DMS153 treated with DMSO at 0.1 percent for 48 hours (cell line): ENCODE data around the gene BICC1.

ENCODE experiments used
- DNase-seq: peaks from one replicate; lab custom pipeline; 2025; ENCODE audit not compliant: unreplicated experiment; lab: John Stamatoyannopoulos, UW

Gene BICC1

DNA sequence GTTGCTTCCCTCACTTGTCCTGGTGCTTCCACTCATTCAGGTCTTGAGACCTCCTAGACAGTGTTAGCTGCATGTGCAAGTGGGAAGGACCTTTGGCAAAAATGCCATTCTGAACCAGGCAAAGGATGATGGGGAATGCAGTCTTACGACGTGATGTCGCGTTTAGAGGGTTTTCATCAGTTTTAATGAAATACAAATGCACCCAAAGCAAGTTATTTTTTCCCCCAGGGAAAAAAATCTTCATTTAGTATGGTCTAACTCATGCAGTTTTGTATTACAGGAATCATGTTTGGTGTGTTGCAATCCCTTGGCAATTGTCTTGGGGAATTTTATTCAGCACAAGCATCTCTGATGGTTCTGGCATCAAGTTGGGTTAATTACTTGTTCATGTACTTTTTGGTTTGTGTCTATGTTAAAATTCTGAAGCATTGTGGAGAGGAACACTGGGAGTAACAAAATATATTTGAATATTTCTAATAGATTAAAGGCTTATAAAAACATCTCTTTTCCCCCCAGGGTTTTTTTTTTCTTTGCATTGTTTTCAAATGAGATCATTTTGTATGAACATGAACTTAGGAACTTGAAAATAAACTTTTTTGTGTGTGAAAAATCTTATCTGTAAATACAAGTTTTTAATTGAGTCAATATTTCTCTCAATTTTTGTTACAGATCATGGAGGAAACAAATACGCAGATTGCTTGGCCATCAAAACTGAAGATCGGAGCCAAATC, 188.9 kb downstream of the BICC1 start:
- DNase-seq = no peak

DNA sequence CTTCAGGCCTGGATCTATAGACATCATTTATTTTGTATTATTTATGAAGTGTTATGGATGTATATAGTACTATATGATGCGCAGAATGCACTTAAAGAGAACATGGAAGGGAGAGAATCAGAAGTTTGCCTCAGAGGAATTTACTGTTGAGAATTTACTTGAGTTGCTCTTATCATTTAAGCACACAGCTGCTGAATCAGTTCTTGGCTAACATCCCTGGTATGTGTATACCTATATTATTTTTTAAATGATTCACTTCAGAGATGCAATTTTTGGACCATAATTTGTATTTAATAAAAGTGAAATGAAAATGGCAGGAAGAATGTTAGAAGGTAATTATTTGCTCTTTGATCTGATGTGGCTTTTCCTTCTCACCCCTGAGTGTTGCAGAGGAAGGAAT, 191.6 kb downstream of the BICC1 start:
- no peak for DNase-seq

DNA sequence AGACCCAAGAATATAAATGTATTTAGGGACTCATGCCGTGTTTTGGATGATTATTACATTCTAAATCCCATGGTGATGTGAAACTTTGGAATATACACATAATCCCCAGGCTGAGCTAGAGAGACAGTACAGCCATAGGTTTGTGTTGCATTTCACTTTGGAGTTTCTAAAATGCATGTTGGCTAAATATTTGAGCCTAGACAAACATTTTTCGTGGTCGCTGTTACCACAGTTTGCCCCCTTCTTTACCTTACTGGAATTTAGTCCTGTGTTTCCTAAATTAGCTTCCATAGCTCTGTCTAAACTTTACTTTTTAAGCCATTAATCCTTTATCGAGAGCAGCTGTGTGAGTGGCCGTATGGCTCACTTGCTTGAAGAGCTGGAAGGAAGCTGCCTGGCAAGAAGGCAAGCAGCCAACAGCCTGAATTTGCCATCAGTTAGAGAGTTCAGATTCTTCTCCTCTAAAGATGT, 192.0 kb downstream of the BICC1 start:
- no peak for DNase-seq

DNA sequence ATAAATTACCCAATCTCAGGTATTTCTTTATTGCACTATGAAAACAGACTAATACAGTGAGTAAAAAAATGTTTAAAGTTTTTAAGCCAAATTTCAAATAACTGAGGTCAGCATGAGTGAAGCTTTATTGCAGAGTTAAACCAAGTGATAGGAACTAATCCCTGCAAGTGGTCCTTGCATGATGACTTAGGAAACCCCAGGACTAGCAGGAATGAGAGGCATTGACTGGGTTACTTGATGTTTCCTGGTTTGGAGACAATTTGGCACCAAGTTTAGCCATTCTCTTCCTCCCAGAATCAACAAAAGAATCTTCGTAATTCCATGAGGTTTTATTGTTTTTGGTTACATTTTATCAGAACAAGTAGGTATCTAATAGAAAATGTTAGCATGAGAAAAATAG, 194.2 kb downstream of the BICC1 start:
- DNase-seq = no peak

DNA sequence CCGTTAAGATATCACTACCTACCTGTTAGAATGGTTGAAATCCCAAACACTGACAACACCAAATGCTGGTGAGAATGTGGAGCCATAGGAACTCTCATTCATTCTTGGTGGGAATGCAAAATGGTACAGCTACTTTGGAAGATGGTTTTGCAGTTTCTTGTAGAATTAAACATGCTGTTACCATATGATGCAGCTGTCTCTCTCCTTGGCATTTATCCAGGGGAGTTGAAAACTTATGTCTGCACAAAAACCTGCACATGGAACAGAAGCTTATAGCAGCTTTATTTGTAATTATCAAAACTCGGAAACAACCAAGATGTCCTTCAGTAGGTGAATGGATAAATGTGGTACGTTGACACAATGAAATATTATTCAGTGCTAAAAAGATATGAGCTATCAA, 199.5 kb downstream of the BICC1 start:
- no peak for DNase-seq

DNA sequence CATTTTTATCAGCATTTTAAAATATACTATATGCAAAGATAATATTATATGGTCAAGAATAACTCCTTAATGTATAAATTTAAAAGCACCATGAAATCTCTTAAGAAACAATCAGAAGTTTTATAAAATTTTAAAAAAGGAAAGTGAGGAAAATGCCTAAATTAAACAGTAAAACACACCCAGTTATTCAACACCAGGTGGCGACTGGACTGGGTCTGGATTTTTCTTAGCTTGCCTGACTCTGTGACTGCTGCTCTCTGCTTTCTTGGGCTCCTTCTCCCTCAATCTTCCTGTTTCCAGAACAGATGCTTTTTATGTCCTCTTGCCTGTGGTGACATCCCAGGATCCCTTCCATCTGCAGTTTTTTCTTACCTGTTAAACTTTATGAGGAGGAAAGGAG, 200.3 kb downstream of the BICC1 start:
- DNase-seq = no peak

DNA sequence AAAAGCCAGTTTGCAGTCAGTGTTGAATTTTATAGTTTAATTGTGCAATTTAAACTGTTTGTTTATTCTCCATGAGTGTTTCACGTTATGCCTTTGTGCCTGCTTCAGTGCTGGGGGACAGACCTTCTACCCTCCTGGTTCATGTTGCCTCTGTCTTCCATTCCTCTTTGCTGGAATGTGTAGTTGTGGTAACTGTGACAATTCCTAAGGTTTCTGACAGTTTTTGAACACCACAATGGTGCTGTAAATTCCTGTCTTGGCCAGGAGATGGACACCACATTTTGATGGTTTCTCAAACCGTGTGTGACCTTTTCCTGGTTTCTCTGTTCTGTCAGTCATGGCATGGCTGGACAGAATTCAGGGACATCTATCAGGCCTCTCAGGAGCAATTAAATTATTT, 201.7 kb downstream of the BICC1 start:
- no peak for DNase-seq

DNA sequence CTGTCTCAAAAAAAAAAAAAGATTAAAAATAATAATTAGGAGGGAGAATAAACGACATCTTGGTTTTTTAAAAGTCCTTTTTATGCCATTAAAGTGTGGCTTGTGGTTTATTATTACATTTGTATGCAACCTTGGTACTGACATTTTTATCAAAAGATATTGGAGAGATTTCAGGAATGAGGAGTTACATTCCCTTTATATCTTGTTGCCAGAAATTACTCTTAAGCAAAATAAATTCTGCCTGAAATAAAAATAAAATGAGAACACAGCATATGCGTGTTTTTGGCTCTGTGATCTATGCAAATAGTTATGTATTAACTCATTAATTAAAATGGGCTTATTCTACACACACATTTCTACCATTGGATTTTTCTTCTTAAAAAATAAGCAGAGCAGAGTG, 202.4 kb downstream of the BICC1 start:
- DNase-seq = no peak

DNA sequence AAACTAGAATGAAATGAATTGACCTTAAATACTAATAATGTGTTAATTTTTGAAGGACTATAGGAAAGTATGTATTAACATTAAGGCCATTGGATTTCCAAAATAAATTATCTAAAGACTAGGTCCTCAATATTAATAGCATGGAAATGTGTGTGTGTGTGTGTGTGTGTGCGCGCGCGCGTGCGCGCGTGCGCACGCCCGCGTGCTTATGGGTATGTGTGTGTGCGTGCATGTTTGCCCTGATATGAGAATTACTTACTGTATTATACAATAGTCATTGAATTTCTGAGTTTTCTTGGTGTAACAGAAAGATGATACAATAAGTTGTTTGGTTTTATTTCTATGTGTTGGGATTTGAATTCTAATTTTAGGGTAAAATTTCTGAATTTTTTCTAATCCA, 205.9 kb downstream of the BICC1 start:
- DNase-seq = no peak

DNA sequence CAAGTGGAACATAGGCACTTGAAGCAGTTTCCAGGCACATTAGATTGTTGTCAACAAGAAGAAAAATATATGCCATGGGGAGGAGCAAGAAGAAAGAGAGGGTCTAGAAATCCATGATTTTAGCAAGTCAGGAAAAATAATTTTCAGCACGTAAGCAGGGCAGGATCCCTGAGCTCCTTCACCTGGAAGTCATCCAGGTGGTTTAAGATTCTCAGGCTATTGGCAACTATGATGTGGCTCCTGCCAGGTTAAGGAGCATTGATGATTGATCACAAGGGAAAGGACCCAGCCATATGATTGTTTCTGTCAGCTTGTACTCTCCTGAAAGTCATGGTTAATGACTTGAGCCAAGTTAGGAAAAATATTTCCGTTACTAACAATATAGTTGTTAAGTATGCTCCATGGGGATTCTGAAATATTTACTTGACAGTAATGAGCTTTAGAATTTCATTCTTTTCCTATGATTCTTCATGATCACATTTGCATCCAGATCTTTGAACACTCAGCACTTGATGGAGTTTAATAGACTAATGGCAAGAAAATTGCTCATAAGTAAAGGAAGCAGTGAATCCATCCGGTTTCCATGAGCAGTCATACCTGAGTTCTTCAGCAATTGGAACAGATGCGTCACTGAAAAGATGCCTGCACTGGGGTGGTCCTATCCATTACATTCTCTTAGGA, 209.1 kb downstream of the BICC1 start:
- DNase-seq = no peak

DNA sequence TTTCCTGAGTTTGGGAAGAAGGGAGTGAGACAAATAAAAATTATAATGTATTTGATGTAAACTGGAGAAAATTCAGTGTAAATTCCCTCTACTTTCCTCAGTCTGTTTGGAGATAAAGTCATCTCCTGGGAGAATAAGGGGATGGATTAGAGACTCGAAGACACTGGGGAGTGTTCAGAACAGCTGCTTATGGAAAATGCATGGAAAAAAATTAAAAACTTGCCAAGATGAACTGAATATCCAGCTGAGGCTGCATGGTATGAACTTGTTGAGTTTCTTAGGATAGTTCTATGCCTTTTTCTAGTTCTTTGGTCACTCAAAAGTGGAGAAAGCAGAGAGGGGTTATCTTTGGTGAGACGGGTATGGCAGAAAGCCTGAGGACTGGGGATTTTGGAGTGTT, 210.5 kb downstream of the BICC1 start:
- DNase-seq = no peak

DNA sequence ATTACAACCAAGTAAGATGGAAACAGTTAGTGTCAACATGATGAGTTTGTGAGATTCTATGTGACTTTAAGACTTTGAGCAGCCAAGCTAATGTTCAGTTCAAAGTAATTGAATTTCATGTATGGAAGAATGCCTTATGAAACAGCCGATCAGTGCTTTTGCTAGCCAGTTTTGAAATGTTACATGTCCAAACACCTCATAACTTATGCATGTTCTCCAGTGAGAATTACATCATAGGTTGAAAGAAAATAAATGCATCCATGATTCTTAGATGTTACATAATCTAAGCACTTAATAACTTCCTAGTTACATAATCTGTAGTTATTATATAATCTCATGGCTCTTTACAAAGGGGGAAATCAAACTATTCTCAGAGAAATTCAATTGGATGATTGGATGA, 211.3 kb downstream of the BICC1 start:
- no peak for DNase-seq

DNA sequence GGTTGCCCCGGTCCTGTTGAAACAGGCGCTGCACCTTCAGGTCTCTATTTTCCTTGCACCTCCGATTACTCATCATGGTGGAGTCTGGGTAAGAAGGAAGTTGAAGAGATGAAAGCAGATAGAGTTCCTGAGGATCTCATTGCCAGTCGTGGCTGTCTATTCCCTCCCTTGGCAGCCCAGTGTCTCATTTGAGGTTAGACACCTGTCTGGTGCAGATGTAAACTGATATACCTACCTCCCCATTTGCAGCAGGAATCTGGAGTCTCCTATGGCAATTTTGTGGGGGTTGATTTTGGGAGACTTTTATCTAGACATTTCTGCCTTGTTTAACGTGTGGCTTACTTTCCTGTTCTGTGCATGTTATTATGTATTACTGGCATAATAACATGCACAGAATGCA, 212.1 kb downstream of the BICC1 start:
- DNase-seq = no peak

DNA sequence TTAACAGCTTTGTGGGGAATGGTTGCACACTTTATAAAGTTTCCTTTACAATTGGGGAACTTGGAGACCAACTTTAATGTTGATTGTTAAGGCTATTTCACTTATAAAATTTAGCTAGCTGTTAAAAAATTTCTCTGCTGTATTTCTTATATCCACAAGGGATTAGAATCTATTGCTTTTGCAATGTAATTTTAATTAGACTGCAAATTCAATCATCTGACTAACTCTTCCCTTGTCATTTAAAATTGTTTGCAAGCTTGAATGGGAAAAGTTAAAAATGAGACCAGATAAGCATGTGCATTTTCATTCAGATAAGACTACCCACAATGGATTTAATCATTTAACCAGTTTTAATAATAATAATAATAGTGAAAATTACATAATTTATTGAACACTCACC, 213.2 kb downstream of the BICC1 start:
- no peak for DNase-seq

DNA sequence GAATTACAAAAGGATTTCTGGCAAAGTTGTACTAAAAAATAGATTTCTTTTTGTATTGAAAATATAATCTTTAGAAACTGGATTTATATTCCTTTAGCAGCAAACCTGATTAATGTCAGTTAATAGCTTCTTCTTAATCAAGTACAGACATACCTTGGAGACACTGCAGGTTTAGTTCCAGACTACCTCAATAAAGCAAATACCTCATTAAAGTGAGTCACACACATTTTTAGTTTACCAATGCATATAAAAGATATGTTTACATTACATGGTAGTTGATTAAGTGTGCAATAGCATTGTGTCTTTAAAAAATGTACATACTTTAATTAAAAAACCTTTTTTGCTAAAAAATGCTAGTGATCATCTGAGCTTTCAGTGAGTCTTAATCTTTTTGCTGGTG, 215.0 kb downstream of the BICC1 start:
- no peak for DNase-seq

DNA sequence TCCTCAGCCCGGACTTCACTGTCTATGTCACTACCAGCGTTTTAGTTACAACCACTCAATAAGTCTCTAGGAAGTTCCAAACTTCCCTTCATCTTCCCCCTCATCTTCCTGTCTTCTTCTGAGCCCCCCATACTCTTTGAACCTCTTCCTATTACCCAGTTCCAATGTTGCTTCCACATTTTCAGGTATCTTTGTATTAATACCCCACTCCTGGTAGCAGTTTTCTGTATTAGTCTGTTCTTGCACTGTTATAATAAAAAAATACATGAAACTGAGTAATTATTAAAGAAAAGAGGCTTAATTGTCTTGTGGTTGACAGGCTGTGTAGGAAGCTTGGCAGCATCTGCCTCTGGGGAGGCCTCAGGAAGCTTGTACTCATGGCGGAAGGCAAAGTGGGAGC, 218.6 kb downstream of the BICC1 start:
- no peak for DNase-seq

DNA sequence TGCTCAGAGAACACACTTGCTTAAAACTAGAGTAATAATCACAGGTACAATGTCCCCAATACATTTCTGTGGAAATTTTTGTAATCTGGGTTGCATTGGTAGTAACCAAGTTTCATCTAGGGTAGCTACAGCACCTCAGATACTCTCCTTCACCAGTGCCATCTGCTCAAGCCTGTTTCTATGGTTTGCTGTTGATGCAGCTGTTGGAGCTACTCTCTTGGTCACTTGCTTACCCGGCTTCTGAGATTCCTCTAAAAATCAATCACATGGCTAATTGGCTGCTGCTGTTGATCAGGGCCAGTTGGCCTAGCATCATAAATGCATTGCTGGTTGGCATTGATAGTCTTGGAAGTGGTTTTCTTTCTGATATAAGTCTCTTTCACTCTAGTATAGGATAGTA, 220.8 kb downstream of the BICC1 start:
- DNase-seq = no peak

DNA sequence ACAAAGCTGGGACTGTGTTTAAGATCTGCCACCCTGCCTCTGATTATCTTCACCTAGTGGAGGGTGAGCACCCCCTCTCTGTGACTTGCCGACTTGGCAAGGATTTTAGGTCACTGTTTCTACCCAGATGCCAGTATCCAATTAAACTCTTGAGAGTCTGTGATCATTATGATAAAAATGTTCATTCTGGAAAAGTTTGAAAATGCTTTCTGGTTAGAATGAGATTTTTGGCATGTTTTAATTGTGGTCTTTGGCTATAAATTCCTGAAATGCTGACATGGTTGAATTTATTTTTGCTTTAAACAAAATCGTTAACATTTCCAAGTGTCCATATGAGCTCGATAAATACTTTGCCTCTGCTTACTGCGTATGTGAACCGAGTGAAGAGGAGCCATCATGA, 221.4 kb downstream of the BICC1 start:
- no peak for DNase-seq

DNA sequence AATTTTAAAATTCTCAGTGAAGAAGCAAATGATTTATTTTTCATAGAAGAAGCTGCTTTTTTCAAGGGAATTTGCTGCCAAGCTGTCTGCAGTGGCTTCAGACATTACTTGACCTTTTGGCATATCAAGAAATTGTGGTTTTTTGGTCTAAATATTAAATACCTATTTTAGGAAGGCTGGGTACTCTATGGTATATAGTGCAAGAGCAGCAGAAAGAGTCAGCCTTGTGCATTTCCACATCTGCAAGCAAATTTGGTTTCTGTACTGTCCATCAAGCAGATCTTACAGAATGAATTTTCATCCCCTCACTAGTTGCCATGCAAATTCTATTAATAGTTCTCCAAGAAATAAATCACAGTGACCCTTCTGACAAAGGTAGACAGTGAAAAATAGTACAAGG, 222.0 kb downstream of the BICC1 start:
- no peak for DNase-seq

DNA sequence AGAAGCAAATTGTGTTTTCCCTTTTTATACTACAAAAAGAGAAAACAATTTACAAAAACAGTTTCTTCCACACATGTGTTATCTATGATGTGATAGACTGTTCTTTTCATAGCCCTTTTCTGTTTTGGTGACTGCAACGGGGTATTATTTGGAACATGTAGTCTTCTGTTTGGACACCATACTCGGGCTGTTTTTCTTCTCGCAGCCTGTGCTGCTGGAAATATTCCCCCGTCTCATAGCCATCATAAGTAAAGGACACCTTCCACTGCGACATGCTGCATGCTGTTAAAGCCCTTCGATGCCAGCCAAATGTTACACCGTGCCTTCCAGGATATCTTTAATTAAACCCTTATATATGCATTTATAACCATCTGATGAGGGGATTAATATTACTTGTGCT, 222.4 kb downstream of the BICC1 start:
- DNase-seq = no peak

DNA sequence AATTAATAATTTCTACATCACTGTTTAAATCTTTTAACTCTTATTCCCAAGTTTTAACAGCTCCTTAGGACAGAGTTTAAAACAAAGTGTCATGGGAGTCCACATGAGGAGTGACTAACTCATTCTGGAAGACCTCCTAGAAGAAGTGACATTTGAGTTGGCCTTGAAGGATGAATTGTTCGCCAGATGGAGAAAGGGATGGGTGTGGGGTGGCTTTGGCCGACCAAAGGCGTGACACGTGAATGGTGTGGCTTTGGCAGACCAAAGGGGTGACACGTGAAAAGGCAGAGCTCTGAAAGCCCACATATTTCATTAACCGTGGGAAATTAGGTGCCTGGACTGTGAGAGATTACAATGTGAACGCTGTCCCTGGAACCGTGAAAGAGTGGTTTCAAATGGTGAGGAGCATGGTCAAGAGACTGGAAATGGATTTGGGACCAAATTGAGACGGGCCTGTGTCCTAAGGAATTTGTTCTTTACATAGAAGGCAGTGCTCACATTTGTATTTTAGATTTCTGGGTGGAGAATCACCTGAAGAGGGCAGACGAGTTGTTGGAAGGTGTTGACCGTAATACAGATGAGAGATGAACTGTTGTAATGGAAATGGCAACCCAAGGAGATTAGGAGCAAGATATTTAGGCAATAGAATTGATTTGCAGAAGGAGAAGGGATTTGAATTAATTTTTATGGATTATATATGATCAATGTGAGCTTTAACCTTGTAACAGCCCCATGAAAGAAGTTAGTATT, 228.1 kb downstream of the BICC1 start:
- no peak for DNase-seq

DNA sequence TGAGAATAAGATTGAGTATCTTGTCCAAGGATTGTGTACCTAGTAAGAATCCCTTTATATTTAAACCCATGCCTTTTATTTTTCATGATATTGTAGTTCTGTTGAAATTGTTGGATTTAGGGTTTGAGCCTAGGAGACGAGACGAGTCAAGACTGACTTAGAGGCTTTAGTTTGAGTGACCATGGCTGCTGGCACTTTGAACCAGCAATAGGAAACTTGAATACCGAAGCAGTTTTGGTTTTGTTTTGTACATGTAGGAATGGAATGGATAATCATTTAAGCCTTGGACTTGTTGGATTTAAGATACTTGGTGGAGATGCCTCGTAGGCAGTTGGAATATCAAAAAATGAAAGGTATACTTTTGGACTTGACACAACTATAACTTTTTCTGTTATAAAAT, 229.0 kb downstream of the BICC1 start:
- DNase-seq = no peak
